NB4 (cell line): ENCODE measurements around the gene AQR.

Experiments used
- DNase-seq: peaks from one replicate; pipeline ENCODE4 v3.0.0; 2010; ENCODE audit warnings: low read depth
- H3K4me3 ChIP-seq: one replicate; pipeline ENCODE4 v1.5.1; 2011; ENCODE audit warnings: mild to moderate bottlenecking, low read depth, low read length, moderate library complexity
- MYC ChIP-seq: IDR thresholded peaks from 2 replicates; pipeline ENCODE4 v1.6.1; 2011; ENCODE audit warnings: low read depth, low read length
- POLR2A ChIP-seq: IDR thresholded peaks from 2 replicates; pipeline ENCODE4 v1.6.1; 2011; ENCODE audit warnings: mild to moderate bottlenecking; ENCODE audit not compliant: insufficient read length; ENCODE audit errors: extremely low read depth
- TF ChIP-seq, protein P1 (sequence below): IDR thresholded peaks from 2 replicates; pipeline ENCODE4 v1.6.1; 2011; ENCODE audit warnings: low read depth, low read length
- TF ChIP-seq, protein P2 (sequence below): IDR thresholded peaks from one replicate; pipeline ENCODE4 v1.5.1; 2012; ENCODE audit warnings: low read depth, low read length

Gene AQR

DNA sequence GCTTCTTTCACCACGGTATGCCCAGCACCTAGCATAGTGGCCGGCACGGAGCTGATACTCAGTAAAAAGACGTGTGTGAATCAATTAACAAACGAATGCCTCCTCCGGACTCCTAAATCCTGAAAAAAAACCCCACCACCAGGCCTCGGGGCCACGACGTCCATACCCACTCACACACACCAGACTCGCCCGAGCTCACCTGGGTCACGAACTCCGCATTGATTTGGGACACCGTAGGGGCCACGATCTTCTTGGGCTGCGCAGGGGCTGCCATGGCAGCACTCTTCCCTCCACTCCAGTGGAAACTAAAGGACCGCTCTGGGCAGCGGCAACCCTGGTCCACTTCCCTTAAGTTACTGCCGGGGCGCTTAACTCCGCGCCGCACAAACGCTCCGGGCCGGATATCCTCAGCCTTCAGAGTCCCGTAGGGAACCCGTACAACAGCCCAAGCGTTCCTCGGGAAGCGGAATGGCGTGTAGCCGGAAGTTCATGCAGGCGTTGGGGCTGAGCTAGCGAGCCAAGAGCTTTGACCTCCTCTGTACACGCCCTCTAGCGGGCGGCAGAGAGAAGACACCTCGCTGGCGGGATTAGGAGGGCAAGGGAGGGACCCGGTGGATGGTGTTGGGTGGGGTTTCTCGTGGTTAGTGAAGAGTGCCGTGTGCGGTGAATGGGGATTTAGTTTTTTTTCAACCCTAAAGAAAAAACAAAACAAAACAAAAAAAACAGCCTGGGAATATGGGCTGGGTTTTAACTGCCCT is at the start of gene AQR:
Gene AQR (minus strand): TSS at position 403 of the 758 bp plus-strand sequence. CDS start 129 bp downstream, at position 274.
- peak within 1 kb of the TSS; percentile 100 for H3K4me3 ChIP-seq
- TF ChIP-seq, protein P1, sequence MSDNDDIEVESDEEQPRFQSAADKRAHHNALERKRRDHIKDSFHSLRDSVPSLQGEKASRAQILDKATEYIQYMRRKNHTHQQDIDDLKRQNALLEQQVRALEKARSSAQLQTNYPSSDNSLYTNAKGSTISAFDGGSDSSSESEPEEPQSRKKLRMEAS, result peak; percentile 81
- TF ChIP-seq MYC (peak; percentile 82; the same call in 1 of the 2 replicates), POLR2A (peak; percentile 94)
- TF ChIP-seq, protein P2, sequence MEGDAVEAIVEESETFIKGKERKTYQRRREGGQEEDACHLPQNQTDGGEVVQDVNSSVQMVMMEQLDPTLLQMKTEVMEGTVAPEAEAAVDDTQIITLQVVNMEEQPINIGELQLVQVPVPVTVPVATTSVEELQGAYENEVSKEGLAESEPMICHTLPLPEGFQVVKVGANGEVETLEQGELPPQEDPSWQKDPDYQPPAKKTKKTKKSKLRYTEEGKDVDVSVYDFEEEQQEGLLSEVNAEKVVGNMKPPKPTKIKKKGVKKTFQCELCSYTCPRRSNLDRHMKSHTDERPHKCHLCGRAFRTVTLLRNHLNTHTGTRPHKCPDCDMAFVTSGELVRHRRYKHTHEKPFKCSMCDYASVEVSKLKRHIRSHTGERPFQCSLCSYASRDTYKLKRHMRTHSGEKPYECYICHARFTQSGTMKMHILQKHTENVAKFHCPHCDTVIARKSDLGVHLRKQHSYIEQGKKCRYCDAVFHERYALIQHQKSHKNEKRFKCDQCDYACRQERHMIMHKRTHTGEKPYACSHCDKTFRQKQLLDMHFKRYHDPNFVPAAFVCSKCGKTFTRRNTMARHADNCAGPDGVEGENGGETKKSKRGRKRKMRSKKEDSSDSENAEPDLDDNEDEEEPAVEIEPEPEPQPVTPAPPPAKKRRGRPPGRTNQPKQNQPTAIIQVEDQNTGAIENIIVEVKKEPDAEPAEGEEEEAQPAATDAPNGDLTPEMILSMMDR, result peak; percentile 58
- DNase-seq, result peak; percentile 97

DNA sequence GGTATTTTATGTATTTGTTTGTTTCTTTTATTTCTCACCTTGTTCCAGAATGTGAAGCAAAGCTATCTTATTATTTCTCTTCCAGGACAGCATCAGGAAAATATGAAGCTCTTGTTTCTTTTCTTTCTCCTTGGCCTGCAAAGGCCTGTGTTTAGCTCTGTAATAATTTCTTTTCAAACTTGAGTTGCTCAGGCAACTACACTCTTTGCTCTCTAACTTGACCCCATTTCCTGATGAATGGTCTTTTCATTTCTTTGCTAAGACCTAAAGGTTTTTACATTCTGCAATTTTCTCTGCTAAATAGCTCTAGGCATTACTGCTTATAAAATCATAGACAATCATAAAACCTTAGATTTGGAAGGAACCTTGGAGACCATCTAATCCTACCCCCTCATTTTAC is 44.7 kb upstream of the AQR start:
- no peak for DNase-seq
- TF ChIP-seq, protein P2, result no peak
- no peak for TF ChIP-seq POLR2A
- TF ChIP-seq, protein P1, result no peak
- no peak for TF ChIP-seq MYC
- H3K4me3 ChIP-seq, result no peak overlapping the region

DNA sequence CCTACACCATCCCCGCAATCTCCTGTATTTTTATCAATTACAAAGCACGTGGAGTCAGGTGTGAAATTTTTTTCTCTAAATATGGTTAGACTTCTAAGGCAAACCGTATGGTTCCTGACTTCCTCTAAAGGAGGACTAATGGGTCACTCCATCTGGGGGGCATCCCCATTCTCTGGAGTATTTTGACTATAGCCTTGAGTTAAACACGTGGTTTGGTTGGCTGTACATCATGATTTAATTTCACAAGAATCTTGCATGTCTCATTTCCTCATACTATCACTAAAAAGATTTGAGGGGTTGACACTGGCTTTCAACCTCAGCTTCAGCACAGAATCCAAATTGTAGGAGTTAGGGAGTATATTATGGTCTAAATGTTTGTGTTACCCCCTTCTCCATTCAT is 43.8 kb upstream of the AQR start:
- no peak overlapping the region for H3K4me3 ChIP-seq
- DNase-seq, result no peak
- TF ChIP-seq, protein P1, result peak; percentile 62
- TF ChIP-seq MYC, result no peak

DNA sequence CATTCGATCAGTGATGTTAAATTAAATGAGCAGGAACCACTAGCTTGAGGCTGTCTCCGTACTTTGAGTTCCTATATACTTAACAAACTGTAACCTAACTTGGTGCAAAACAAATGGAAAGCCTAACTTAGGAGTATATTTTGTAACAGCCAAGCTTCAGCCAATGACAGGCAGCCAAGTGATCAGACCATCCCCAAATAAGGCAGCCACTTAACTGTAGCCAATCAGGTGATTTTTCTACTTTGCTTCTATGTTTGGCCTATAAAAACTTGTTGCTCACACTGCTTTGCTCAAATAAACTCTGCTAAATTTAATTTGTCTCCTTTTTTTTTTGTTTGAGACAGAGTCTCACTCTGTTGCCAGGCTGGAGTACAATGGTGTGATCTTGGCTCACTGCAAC is 37.9 kb upstream of the AQR start:
- TF ChIP-seq MYC (no peak), POLR2A (no peak)
- TF ChIP-seq, protein P1, result no peak
- TF ChIP-seq, protein P2, result no peak
- H3K4me3 ChIP-seq, result no peak overlapping the region
- DNase-seq, result peak; percentile 29

DNA sequence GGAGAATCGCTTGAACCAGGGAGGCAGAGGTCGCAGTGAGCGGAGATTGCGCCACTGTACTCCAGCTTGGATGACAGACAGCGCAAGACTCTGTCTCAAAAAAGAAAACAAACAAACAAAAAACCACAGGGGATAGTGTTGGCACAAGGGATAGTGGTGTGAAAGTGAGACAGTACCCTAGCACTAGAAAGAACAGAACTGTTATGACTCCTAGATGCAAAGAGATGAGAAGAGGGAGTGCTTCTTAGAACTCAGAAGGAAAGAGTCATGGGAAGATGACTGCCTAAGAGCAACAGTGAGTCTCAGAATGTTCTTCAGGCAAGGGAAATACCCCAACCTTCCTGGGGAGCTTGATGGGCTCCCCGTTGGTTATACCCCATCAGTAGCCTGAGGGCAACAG is 36.4 kb upstream of the AQR start:
- TF ChIP-seq, protein P1, result no peak
- TF ChIP-seq MYC (no peak), POLR2A (no peak)
- TF ChIP-seq, protein P2, result no peak
- H3K4me3 ChIP-seq, result no peak overlapping the region
- DNase-seq, result no peak

DNA sequence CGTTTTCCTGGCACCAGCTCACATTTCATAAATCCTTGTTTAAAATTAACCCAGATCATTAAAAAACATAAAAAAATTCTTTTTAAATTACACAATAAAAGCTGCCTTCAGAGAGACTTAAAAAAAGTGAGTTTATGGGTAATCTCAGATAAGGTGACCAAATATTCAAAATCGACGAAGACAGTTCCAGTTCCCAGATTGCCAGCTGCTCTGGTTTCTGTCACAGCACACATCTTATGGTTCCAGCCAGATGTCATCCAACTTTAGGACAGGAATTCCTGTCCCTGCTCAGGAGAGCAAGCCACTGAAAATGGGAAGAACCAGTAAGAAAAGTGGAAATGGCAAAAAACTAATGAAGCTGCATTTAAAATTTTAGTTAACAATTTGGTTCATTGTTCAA is 34.4 kb upstream of the AQR start:
- DNase-seq, result no peak
- H3K4me3 ChIP-seq, result no peak overlapping the region
- no peak for TF ChIP-seq POLR2A
- TF ChIP-seq MYC, result no peak
- TF ChIP-seq, protein P2, result no peak
- TF ChIP-seq, protein P1, result no peak
